Endodermal cell (in vitro differentiated cells): Measurements from ENCODE around the gene UBR1. TPM values are rescaled to one million over a fixed set of nuclear protein-coding genes. Genes with fewer than 3 reads are reported as not detected.
"Not testable (repeated sequence)": the region's sequence is repeated elsewhere in the genome, so short reads cannot be mapped to it uniquely, and the experiment has no call there.

Source experiments
- DNase-seq: peaks from one replicate; pipeline ENCODE4 v3.0.0-alpha.2; 2017
- H3K27ac ChIP-seq: 2 replicates; pipeline ENCODE4 v1.5.1; 2013; ENCODE audit warnings: mild to moderate bottlenecking, low read depth, low read length, moderate library complexity
- H3K27me3 ChIP-seq: 2 replicates; pipeline ENCODE4 v1.6.1; 2013; ENCODE audit warnings: mild to moderate bottlenecking, low read length, moderate library complexity; ENCODE audit not compliant: insufficient read depth, control insufficient read depth, poor library complexity, severe bottlenecking
- H3K36me3 ChIP-seq: 2 replicates; pipeline ENCODE4 v1.7.0; 2013; ENCODE audit warnings: mild to moderate bottlenecking, low read length, moderate library complexity; ENCODE audit not compliant: control insufficient read depth, insufficient read depth
- H3K4me1 ChIP-seq: one replicate; pipeline ENCODE4 v1.7.0; 2013; ENCODE audit warnings: low read length; ENCODE audit not compliant: control insufficient read depth, insufficient read depth
- H3K4me3 ChIP-seq: 2 replicates; pipeline ENCODE4 v1.5.1; 2013; ENCODE audit warnings: mild to moderate bottlenecking, low read length, moderate library complexity
- H3K9ac ChIP-seq: 2 replicates; pipeline ENCODE4 v1.6.1; 2013; ENCODE audit warnings: mild to moderate bottlenecking, low read length, moderate library complexity; ENCODE audit not compliant: poor library complexity, severe bottlenecking; ENCODE audit errors: extremely low read depth
- H3K9me3 ChIP-seq: 2 replicates; pipeline ENCODE4 v1.6.1; 2013; ENCODE audit warnings: mild to moderate bottlenecking, low read length, moderate library complexity; ENCODE audit not compliant: control insufficient read depth
- H3K27ac Mint-ChIP-seq: 2 replicates; pipeline ENCODE4 v1.8.0; 2020; ENCODE audit warnings: mixed read lengths
- H3K27me3 Mint-ChIP-seq: 2 replicates; pipeline ENCODE4 v1.8.0; 2021; ENCODE audit warnings: mild to moderate bottlenecking, mixed read lengths; ENCODE audit not compliant: insufficient read depth
- H3K36me3 Mint-ChIP-seq: 2 replicates; pipeline ENCODE4 v1.8.0; 2020; ENCODE audit warnings: low read depth, mixed read lengths
- H3K4me1 Mint-ChIP-seq: 2 replicates; pipeline ENCODE4 v1.8.0; 2020; ENCODE audit warnings: mixed read lengths
- H3K4me3 Mint-ChIP-seq: 2 replicates; pipeline ENCODE4 v1.8.0; 2020; ENCODE audit warnings: mild to moderate bottlenecking, moderate library complexity, mixed read lengths
- H3K9me3 Mint-ChIP-seq: 2 replicates; pipeline ENCODE4 v1.8.0; 2020; ENCODE audit warnings: mild to moderate bottlenecking, mixed read lengths
- WGBS, 2 experiments: methylation state at CpG; one replicate each; pipeline versions ENCODE4 v1.1.5 to v1.1.7; 2013; ENCODE audit warnings: missing lambda C conversion rate in 2 of 2, mixed read lengths in 1 of 2; ENCODE audit not compliant: insufficient coverage in 1 of 2, insufficient read length in 1 of 2; 5-methylcytosine and 5-hydroxymethylcytosine counted together
- total RNA-seq, 2 donors: library from RNA; stranded (reverse); fragmentation: NEBNext Ultra II Directional in 1 of 2; extraction: Animal tissue kit (Norgen Biotek cat#: 25700) in 1 of 2; gene quantifications; 2 replicates in 1 of 2; 3 replicates in 1 of 2; pipeline ENCODE4 v1.2.1, GENCODE V29; 2021
- TF ChIP-seq, protein P1 (sequence below): fragments of 200-600 bp; sonication (generic); conservative IDR thresholded peaks from 2 replicates; pipeline ENCODE4 v1.5.0; 2021; ENCODE audit warnings: antibody characterized with exemption, mild to moderate bottlenecking

The UBR1 gene
- total RNA-seq, 2 donors from 2014 or later, result 30.3 to 30.9 TPM

DNA sequence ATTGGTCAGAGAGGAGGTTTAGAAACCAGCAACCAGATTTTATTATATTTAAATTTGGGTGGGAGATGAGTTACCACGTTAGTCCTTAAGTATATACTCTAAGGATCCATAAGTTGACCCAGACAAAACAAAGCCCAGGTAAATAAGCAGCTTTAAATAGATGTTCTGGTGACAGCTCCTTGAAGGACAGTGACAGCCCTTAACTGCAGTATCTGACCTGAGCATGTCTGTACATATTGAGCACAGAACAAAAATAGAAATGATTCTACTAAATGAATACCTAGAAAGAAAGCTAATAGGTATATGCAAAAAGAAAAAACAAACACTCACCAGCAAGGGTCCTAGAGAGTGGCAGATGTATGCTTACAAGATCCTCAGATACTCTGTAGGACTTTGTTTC is 63.0 kb downstream of the UBR1 start:
- TF ChIP-seq, protein P1, sequence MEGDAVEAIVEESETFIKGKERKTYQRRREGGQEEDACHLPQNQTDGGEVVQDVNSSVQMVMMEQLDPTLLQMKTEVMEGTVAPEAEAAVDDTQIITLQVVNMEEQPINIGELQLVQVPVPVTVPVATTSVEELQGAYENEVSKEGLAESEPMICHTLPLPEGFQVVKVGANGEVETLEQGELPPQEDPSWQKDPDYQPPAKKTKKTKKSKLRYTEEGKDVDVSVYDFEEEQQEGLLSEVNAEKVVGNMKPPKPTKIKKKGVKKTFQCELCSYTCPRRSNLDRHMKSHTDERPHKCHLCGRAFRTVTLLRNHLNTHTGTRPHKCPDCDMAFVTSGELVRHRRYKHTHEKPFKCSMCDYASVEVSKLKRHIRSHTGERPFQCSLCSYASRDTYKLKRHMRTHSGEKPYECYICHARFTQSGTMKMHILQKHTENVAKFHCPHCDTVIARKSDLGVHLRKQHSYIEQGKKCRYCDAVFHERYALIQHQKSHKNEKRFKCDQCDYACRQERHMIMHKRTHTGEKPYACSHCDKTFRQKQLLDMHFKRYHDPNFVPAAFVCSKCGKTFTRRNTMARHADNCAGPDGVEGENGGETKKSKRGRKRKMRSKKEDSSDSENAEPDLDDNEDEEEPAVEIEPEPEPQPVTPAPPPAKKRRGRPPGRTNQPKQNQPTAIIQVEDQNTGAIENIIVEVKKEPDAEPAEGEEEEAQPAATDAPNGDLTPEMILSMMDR, result no peak
- H3K27ac Mint-ChIP-seq, result no peak overlapping the region
- peaks cover 3% of the 10 kb centered on the region for H3K9me3 Mint-ChIP-seq
- no peak overlapping the region for H3K4me3 Mint-ChIP-seq
- Histone ChIP-seq H3K9ac (no peak overlapping the region), H3K9me3 (no peaks in the 10 kb centered on the region), H3K4me3 (no peak overlapping the region), H3K27me3 (no peaks in the 10 kb centered on the region), H3K27ac (no peak overlapping the region), H3K36me3 (peaks cover 63% of the 10 kb centered on the region), H3K4me1 (no peaks in the 10 kb centered on the region)
- no peaks in the 10 kb centered on the region for H3K27me3 Mint-ChIP-seq
- 100% methylated on average over 1 of the region's 1 CpG for WGBS, 2 experiments
- no peak for DNase-seq
- H3K4me1 Mint-ChIP-seq, result no peaks in the 10 kb centered on the region
- peaks cover 54% of the 10 kb centered on the region for H3K36me3 Mint-ChIP-seq

DNA sequence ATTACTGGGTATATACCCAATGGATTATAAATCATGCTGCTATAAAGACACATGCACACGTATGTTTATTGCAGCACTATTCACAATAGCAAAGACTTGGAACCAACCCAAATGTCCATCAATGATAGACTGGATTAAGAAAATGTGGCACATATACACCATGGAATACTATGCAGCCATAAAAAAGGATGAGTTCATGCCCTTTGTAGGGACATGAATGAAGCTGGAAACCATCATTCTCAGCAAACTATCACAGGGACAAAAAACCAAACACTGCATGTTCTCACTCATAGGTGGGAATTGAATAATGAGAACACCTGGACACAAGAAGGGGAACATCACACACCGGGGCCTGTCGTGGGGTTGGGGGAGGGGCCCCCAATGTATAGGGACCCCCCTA is 64.8 kb downstream of the UBR1 start:
- not testable (repeated sequence) for H3K4me3 Mint-ChIP-seq, H3K9me3 Mint-ChIP-seq, H3K9ac ChIP-seq, H3K27me3 Mint-ChIP-seq, H3K27ac Mint-ChIP-seq, H3K4me1 Mint-ChIP-seq, H3K27me3 ChIP-seq, H3K27ac ChIP-seq, DNase-seq, H3K4me1 ChIP-seq, H3K9me3 ChIP-seq, H3K4me3 ChIP-seq
- H3K36me3 ChIP-seq, result peaks cover 63% of the 10 kb centered on the region
- WGBS, 2 experiments, result 97% methylated on average over 2 of the region's 3 CpGs; no CpG with 5 or more reads in 1 of the 2 experiments
- H3K36me3 Mint-ChIP-seq, result peaks cover 55% of the 10 kb centered on the region

DNA sequence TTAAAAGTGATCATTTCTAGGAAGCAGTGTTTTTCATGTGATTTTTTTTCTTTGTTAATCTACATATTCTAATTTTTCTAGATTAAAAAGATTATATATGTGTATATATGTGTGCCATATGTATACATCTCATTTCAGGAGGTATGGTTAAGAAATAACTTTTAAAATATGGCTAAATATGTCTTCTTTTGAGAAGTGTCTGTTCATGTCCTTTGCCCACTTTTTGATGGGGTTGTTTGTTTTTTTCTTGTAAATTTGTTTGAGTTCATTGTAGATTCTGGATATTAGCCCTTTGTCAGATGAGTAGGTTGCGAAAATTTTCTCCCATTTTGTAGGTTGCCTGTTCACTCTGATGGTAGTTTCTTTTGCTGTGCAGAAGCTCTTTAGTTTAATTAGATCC is 70.6 kb downstream of the UBR1 start:
- not testable (repeated sequence) for H3K9me3 ChIP-seq, H3K27me3 Mint-ChIP-seq, H3K27ac Mint-ChIP-seq, H3K4me1 Mint-ChIP-seq, H3K27me3 ChIP-seq, DNase-seq, H3K27ac ChIP-seq, H3K4me1 ChIP-seq, H3K4me3 Mint-ChIP-seq, H3K9me3 Mint-ChIP-seq, H3K9ac ChIP-seq, H3K4me3 ChIP-seq
- H3K36me3 Mint-ChIP-seq, result peaks cover 52% of the 10 kb centered on the region
- no CpG with 5 or more reads among the region's 1 CpG for WGBS, 2 experiments
- H3K36me3 ChIP-seq, result peaks cover 59% of the 10 kb centered on the region

DNA sequence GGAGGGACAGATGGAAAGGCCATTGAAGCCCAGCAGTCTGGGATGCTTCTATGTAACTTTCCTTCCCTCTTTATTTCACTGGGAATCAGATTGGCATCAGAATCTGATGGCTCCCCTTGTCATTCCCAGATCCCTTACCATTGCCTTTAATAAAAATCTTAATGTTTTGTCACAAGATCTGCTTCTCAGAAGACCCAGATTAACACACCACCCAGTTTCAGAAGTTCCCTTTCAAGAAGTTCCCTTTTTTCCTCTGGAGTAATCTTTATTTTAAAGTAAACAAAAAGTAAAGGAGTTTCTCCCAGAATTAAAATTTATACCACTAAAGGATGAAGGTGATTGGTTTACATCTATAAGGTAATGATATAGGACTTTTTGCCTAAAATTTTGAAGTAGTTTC is 76.4 kb downstream of the UBR1 start:
- Mint-ChIP-seq H3K4me3 (no peak overlapping the region), H3K9me3 (no peaks in the 10 kb centered on the region), H3K36me3 (peaks cover 59% of the 10 kb centered on the region), H3K27me3 (no peaks in the 10 kb centered on the region), H3K4me1 (no peaks in the 10 kb centered on the region), H3K27ac (no peak overlapping the region)
- Histone ChIP-seq H3K4me3 (no peak overlapping the region), H3K36me3 (peaks cover 67% of the 10 kb centered on the region), H3K4me1 (no peaks in the 10 kb centered on the region), H3K9ac (no peak overlapping the region), H3K9me3 (no peaks in the 10 kb centered on the region), H3K27ac (no peak overlapping the region), H3K27me3 (no peaks in the 10 kb centered on the region)
- TF ChIP-seq, protein P1, result no peak
- DNase-seq, result no peak
